Activated B cell treated with CpG ODN at 0.5 μM for 24 hours (primary cell): ENCODE data around the gene ATP11B. TPM values are rescaled to one million over a fixed set of nuclear protein-coding genes. Genes with fewer than 3 reads are reported as not detected.

Experiments used
- ATAC-seq: fragments of 200-7000 bp; cut with Tn5 transposase; one replicate; pipeline ENCODE4 v1.10.0; 2021; ENCODE audit warnings: low read depth, mild to moderate bottlenecking, moderate library complexity
- CTCF ChIA-PET: fragments of 350-600 bp; sonication (Branson Sonifier 250); formaldehyde crosslinking; loops from one replicate; lab custom pipeline; 2021; ENCODE audit warnings: antibody characterized with exemption; lab: Charles Lee
- POLR2A ChIA-PET: fragments of 350-600 bp; sonication (Branson Sonifier 250); formaldehyde crosslinking; loops from one replicate; lab custom pipeline; 2021; ENCODE audit warnings: antibody characterized with exemption; lab: Charles Lee
- DNase-seq: peaks from one replicate; pipeline ENCODE4 v3.0.0; 2022
- H3K27ac Mint-ChIP-seq: one replicate; pipeline ENCODE4 v1.8.0; 2020; ENCODE audit warnings: mixed read lengths
- H3K27me3 Mint-ChIP-seq: one replicate; pipeline ENCODE4 v1.8.0; 2021; ENCODE audit warnings: mixed read lengths
- H3K36me3 Mint-ChIP-seq: one replicate; pipeline ENCODE4 v1.8.0; 2021; ENCODE audit warnings: low read depth, mixed read lengths
- H3K4me1 Mint-ChIP-seq: one replicate; pipeline ENCODE4 v1.8.0; 2021; ENCODE audit warnings: mixed read lengths
- H3K4me3 Mint-ChIP-seq: one replicate; pipeline ENCODE4 v1.8.0; 2020; ENCODE audit warnings: mild to moderate bottlenecking, mixed read lengths
- H3K9me3 Mint-ChIP-seq: one replicate; pipeline ENCODE4 v1.8.0; 2020; ENCODE audit warnings: mixed read lengths
- CTCF ChIP-seq: fragments of 200-600 bp; IDR thresholded peaks from one replicate; pipeline ENCODE4 v1.8.0; 2022; ENCODE audit warnings: antibody characterized with exemption, mild to moderate bottlenecking
- intact Hi-C: fragments of 100-400 bp; cut with micrococcal nuclease; formaldehyde crosslinking; loops from one replicate; pipeline ENCODE4 v1.15.1; 2024
- total RNA-seq: library from RNA; stranded (reverse); gene quantifications from 2 replicates; pipeline ENCODE4 v1.2.3, GENCODE V29; 2022

ATP11B gene
- total RNA-seq, 1 donor from 2014 or later, result 93.3 TPM

- Mint-ChIP-seq H3K27me3 (peaks cover 5% of the 10 kb centered on the region), H3K4me3 (no peak overlapping the region), H3K36me3 (no peaks in the 10 kb centered on the region), H3K4me1 (peaks cover 2% of the 10 kb centered on the region), H3K27ac (no peak overlapping the region), H3K9me3 (no peaks in the 10 kb centered on the region)
- POLR2A ChIA-PET, result no interaction called here
- intact Hi-C loops, result no loop called here
- DNase-seq (no peak), ATAC-seq (no peak)
- TF ChIP-seq CTCF, result no peak
- CTCF ChIA-PET, result no interaction called here
Observed at GRCh38 chr3:182763896-182764295, 29.4 kb upstream of the ATP11B start.

GRCh38 chr3:182765287-182765686, 28.0 kb upstream of the ATP11B start:
- ATAC-seq (no peak), DNase-seq (no peak)
- no peak for TF ChIP-seq CTCF
- CTCF ChIA-PET, result no interaction called here
- Mint-ChIP-seq H3K27me3 (peaks cover 5% of the 10 kb centered on the region), H3K4me1 (peaks cover 2% of the 10 kb centered on the region), H3K27ac (no peak overlapping the region), H3K36me3 (no peaks in the 10 kb centered on the region), H3K9me3 (no peaks in the 10 kb centered on the region), H3K4me3 (no peak overlapping the region)
- intact Hi-C loops, result loop anchor here (5.0 kb wide), 1 partner anchor 33 kb away; no protein-coding TSS in a partner anchor
- POLR2A ChIA-PET, result no interaction called here

- CTCF ChIA-PET, result no interaction called here
- intact Hi-C loops, result loop anchor here (5.0 kb wide), 1 partner anchor 34 kb away; no protein-coding TSS in a partner anchor
- Mint-ChIP-seq H3K9me3 (no peaks in the 10 kb centered on the region), H3K36me3 (no peaks in the 10 kb centered on the region), H3K27ac (no peak overlapping the region), H3K27me3 (peaks cover 5% of the 10 kb centered on the region), H3K4me3 (no peak overlapping the region), H3K4me1 (peaks cover 2% of the 10 kb centered on the region)
- POLR2A ChIA-PET, result no interaction called here
- ATAC-seq (no peak), DNase-seq (no peak)
- no peak for TF ChIP-seq CTCF
Observed at GRCh38 chr3:182766099-182766498, 27.2 kb upstream of the ATP11B start.

- H3K36me3 Mint-ChIP-seq, result no peaks in the 10 kb centered on the region
- no peaks in the 10 kb centered on the region for H3K9me3 Mint-ChIP-seq
- peaks cover 2% of the 10 kb centered on the region for H3K4me1 Mint-ChIP-seq
- ChIA-PET POLR2A (no interaction called here), CTCF (no interaction called here)
- DNase-seq (no peak), ATAC-seq (no peak)
- peaks cover 3% of the 10 kb centered on the region for H3K27me3 Mint-ChIP-seq
- no peak for TF ChIP-seq CTCF
- intact Hi-C loops, result loop anchor here (5.0 kb wide), 1 partner anchor 36 kb away; no protein-coding TSS in a partner anchor
- no peak overlapping the region for H3K27ac Mint-ChIP-seq
- H3K4me3 Mint-ChIP-seq, result no peak overlapping the region
Observed at GRCh38 chr3:182768413-182768812, 24.9 kb upstream of the ATP11B start.

GRCh38 chr3:182769673-182770072, 23.6 kb upstream of the ATP11B start:
- Mint-ChIP-seq H3K4me3 (no peak overlapping the region), H3K27me3 (peaks cover 3% of the 10 kb centered on the region), H3K4me1 (peaks cover 2% of the 10 kb centered on the region), H3K36me3 (no peaks in the 10 kb centered on the region), H3K9me3 (no peaks in the 10 kb centered on the region), H3K27ac (no peak overlapping the region)
- DNase-seq, result no peak
- ATAC-seq, result no peak
- no peak for TF ChIP-seq CTCF
- intact Hi-C loops, result loop anchor here (5.0 kb wide), 1 partner anchor 37 kb away; no protein-coding TSS in a partner anchor
- CTCF ChIA-PET, result no interaction called here
- POLR2A ChIA-PET, result no interaction called here
